Nephron progenitor cell (in vitro differentiated cells): ENCODE measurements around the gene ALX4.
A peak's percentile ranks its signal among the peaks of the same experiment; 100 is the strongest.

Source experiments
- DNase-seq: peaks from one replicate; pipeline ENCODE4 v3.0.0; 2021
- H3K27ac Mint-ChIP-seq: 2 replicates; pipeline ENCODE4 v1.8.0; 2021; ENCODE audit warnings: mild to moderate bottlenecking, moderate library complexity, mixed read lengths
- H3K27me3 Mint-ChIP-seq: 2 replicates; pipeline ENCODE4 v1.8.0; 2021; ENCODE audit warnings: mild to moderate bottlenecking, low read depth, mixed read lengths; ENCODE audit not compliant: poor library complexity
- H3K36me3 Mint-ChIP-seq: 2 replicates; pipeline ENCODE4 v1.8.0; 2021; ENCODE audit warnings: low read depth, mixed read lengths
- H3K4me1 Mint-ChIP-seq: 2 replicates; pipeline ENCODE4 v1.8.0; 2021; ENCODE audit warnings: mixed read lengths
- H3K4me3 Mint-ChIP-seq: 2 replicates; pipeline ENCODE4 v1.8.0; 2021; ENCODE audit warnings: mild to moderate bottlenecking, moderate library complexity, mixed read lengths
- H3K9me3 Mint-ChIP-seq: 2 replicates; pipeline ENCODE4 v1.8.0; 2021; ENCODE audit warnings: mild to moderate bottlenecking, moderate library complexity, mixed read lengths
- CTCF ChIP-seq: fragments of 200-600 bp; sonication (generic); IDR thresholded peaks from 2 replicates; pipeline ENCODE4 v1.5.0; 2021; ENCODE audit warnings: antibody characterized with exemption

ALX4 gene

GRCh38 chr11:44307340-44308099, 2.4 kb downstream of the ALX4 start:
- Mint-ChIP-seq H3K4me3 (peak overlapping the region; percentile 69), H3K9me3 (no peaks in the 10 kb centered on the region), H3K36me3 (no peaks in the 10 kb centered on the region), H3K4me1 (peaks cover 56% of the 10 kb centered on the region), H3K27me3 (peaks cover 99% of the 10 kb centered on the region), H3K27ac (no peak overlapping the region)
- TF ChIP-seq CTCF: no peak
- no peak for DNase-seq

- Mint-ChIP-seq H3K36me3 (no peaks in the 10 kb centered on the region), H3K27ac (no peak overlapping the region), H3K27me3 (peaks cover 99% of the 10 kb centered on the region), H3K9me3 (no peaks in the 10 kb centered on the region), H3K4me1 (peaks cover 53% of the 10 kb centered on the region), H3K4me3 (peak overlapping the region; percentile 69)
- no peak for TF ChIP-seq CTCF
- no peak for DNase-seq
Observed at GRCh38 chr11:44306918-44307244, 3.1 kb downstream of the ALX4 start.

- peaks cover 99% of the 10 kb centered on the region for H3K27me3 Mint-ChIP-seq
- TF ChIP-seq CTCF: no peak
- H3K27ac Mint-ChIP-seq: no peak overlapping the region
- peaks cover 47% of the 10 kb centered on the region for H3K4me1 Mint-ChIP-seq
- DNase-seq: no peak
- no peaks in the 10 kb centered on the region for H3K9me3 Mint-ChIP-seq
- H3K36me3 Mint-ChIP-seq: no peaks in the 10 kb centered on the region
- peak overlapping the region; percentile 69 for H3K4me3 Mint-ChIP-seq
Observed at GRCh38 chr11:44306052-44306917, 3.7 kb downstream of the ALX4 start.

- Mint-ChIP-seq H3K4me3 (peak overlapping the region; percentile 69), H3K36me3 (no peaks in the 10 kb centered on the region), H3K4me1 (peaks cover 40% of the 10 kb centered on the region), H3K27ac (no peak overlapping the region), H3K9me3 (no peaks in the 10 kb centered on the region), H3K27me3 (peaks cover 99% of the 10 kb centered on the region)
- no peak for TF ChIP-seq CTCF
- DNase-seq: peak; percentile 42
Observed at GRCh38 chr11:44305470-44306051, 4.4 kb downstream of the ALX4 start.

- peak overlapping the region; percentile 69 for H3K4me3 Mint-ChIP-seq
- no peak for DNase-seq
- peaks cover 40% of the 10 kb centered on the region for H3K4me1 Mint-ChIP-seq
- no peak overlapping the region for H3K27ac Mint-ChIP-seq
- TF ChIP-seq CTCF: no peak
- no peaks in the 10 kb centered on the region for H3K9me3 Mint-ChIP-seq
- peaks cover 99% of the 10 kb centered on the region for H3K27me3 Mint-ChIP-seq
- no peaks in the 10 kb centered on the region for H3K36me3 Mint-ChIP-seq
Observed at GRCh38 chr11:44305026-44305469, 4.9 kb downstream of the ALX4 start.
